ENCODE data around the gene HMGN4. TPM values are rescaled to one million over a fixed set of nuclear protein-coding genes. Genes with fewer than 3 reads are reported as not detected.
"Not testable (repeated sequence)": the region's sequence is repeated elsewhere in the genome, so short reads cannot be mapped to it uniquely, and the experiment has no call there.

Gene HMGN4
- total and polyA plus RNA-seq, 8 donors, result 8.8 to 24.2 (median 13.2) TPM

- no peak for FAIRE-seq
- Histone ChIP-seq H3K36me3 (no peaks in the 10 kb centered on the region), H3K9me3 (no peaks in the 10 kb centered on the region), H3K27ac (no peak overlapping the region), H3K27me3 (peaks cover 0 to 17% (median 4%) of the 10 kb centered on the region in 4 donors), H3K4me3 (peak overlapping the region in 1 of 4 donors; percentile 29), H3K4me1 (no peaks in the 10 kb centered on the region)
- no peak for ATAC-seq
- DNase-seq, result no peak
- TF ChIP-seq CTCF (IDR thresholded peaks at IDR 0.05), result no peak
- intact Hi-C loops (cut with DNase I), result no loop called here
Measured at GRCh38 chr6:26502165-26502564, 36.0 kb upstream of the HMGN4 start.

- no peak for TF ChIP-seq CTCF (IDR thresholded peaks at IDR 0.05)
- ATAC-seq (no peak), FAIRE-seq (no peak), DNase-seq (no peak)
- H3K4me1 ChIP-seq, result no peaks in the 10 kb centered on the region
- peaks cover 0 to 17% (median 4%) of the 10 kb centered on the region in 4 donors for H3K27me3 ChIP-seq
- no peak overlapping the region for H3K4me3 ChIP-seq
- intact Hi-C loops (cut with DNase I), result no loop called here
- H3K36me3 ChIP-seq, result no peaks in the 10 kb centered on the region
- H3K9me3 ChIP-seq, result no peaks in the 10 kb centered on the region
- 81 to 88% methylated on average over 3 of the region's 3 CpGs for WGBS, 2 donors
- no peak overlapping the region for H3K27ac ChIP-seq
Measured at GRCh38 chr6:26502626-26503025, 35.5 kb upstream of the HMGN4 start.

GRCh38 chr6:26507658-26508057, 30.5 kb upstream of the HMGN4 start:
- Histone ChIP-seq H3K27me3 (peaks cover 0 to 5% (median 2%) of the 10 kb centered on the region in 4 donors), H3K9me3 (no peaks in the 10 kb centered on the region), H3K36me3 (no peaks in the 10 kb centered on the region), H3K27ac (no peak overlapping the region), H3K4me3 (no peak overlapping the region), H3K4me1 (no peaks in the 10 kb centered on the region)
- WGBS, 2 donors, result 49 to 51% methylated on average over 3 of the region's 3 CpGs
- intact Hi-C loops (cut with DNase I), result no loop called here
- no peak for TF ChIP-seq CTCF (IDR thresholded peaks at IDR 0.05)
- ATAC-seq, result no peak
- FAIRE-seq, result no peak
- DNase-seq, result no peak

DNA sequence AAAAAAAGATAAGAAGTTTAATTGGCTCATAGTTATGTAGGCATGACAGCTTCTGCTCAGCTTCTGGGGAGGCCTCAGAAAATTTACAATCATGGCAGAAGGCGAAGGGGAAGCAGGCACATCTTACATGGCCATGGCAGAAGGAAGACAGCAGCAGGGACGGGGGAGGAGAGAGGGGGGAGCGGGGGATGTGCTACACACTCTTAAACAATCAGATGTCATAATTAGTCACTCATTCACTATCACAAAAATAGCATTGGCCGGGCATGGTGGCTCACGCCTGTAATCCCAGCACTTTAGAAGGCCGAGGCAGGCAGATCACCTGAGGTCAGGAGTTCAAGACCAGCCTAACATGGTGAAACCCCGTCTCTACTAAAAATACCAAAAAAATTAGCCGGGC, 27.1 kb upstream of the HMGN4 start:
- H3K36me3 ChIP-seq; FAIRE-seq; H3K27ac ChIP-seq; H3K4me3 ChIP-seq; H3K27me3 ChIP-seq; H3K9me3 ChIP-seq; H3K4me1 ChIP-seq; DNase-seq; ATAC-seq; intact Hi-C loops (cut with DNase I): not testable (repeated sequence)
- WGBS, 2 donors, result 72 to 77% methylated on average over 8 of the region's 8 CpGs

GRCh38 chr6:26514984-26515383, 23.2 kb upstream of the HMGN4 start:
- FAIRE-seq, result no peak
- H3K4me1 ChIP-seq, result peaks cover 0 to 2% (median under 1%) of the 10 kb centered on the region in 3 donors
- 56 to 71% methylated on average over 2 of the region's 2 CpGs for WGBS, 2 donors
- no peaks in the 10 kb centered on the region for H3K9me3 ChIP-seq
- TF ChIP-seq CTCF (IDR thresholded peaks at IDR 0.05), result no peak
- H3K36me3 ChIP-seq, result no peaks in the 10 kb centered on the region
- H3K4me3 ChIP-seq, result no peak overlapping the region
- DNase-seq, result no peak
- H3K27me3 ChIP-seq, result no peaks in the 10 kb centered on the region
- intact Hi-C loops (cut with DNase I), result no loop called here
- no peak for ATAC-seq
- no peak overlapping the region for H3K27ac ChIP-seq

All from pancreas (tissue), 10 donors.